Stimulated activated CD4-positive, alpha-beta T cell treated with anti-CD3 and anti-CD28 coated beads, Interleukin-15, amount 100 ng/mL, for 24 hours (primary cell): Measurements from ENCODE around the gene RCBTB1.
"Not testable (repeated sequence)": the region's sequence is repeated elsewhere in the genome, so short reads cannot be mapped to it uniquely, and the experiment has no call there.

Source experiments
- DNase-seq: peaks from one replicate; pipeline ENCODE4 v3.0.0-alpha.2; 2020

Gene RCBTB1

GRCh38 chr13:49602615-49603014 lies 17.3 kb upstream of the RCBTB1 start:
- DNase-seq = not testable (repeated sequence)

GRCh38 chr13:49602005-49602404 lies 16.6 kb upstream of the RCBTB1 start:
- no peak for DNase-seq

DNA sequence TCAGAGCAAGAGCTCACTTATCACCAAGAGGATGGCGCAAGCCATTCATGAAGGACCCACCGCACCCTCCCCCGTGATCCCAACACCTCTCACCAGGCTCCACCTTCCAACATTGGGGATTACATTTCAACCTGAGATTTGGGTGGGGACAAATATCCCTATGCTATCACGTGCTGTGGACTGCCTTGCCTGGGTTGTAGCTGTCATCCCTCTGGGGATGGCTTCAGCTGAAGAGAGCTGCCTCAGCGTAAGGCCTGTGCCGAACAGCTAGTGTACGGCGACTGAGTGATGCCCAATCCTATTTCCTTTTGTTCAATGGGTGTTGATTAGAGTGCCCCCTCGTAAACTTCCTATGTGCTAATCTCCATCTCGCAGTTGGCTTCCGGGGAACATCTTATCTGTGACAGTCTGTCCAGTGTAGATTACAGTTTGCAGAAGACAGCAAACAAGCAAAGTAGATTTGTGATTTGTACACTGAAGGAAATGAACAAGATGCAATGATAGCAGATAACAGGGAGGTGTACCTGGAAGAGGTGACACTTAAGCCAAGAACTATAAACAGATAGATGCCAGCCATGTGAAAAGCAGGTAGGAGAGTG lies 11.8 kb upstream of the RCBTB1 start:
- DNase-seq = no peak

DNA sequence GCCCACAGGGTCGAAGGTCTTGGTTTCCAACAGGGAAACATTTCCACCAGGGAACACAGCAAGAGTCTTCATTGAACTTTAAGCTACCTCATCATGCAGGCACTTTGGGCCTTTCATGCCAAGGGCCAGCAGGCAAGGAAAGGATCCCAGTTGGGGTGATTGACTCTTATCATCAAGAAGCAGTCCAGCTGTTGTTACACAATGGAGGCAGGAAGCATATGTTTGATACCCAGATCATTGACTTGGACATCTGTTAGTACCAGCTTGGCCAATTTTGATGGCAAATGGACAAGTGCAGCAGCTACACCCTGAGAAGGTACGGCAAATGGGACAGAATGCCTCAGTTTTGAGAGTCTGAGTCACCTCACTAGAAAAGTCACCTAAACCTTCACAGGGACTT lies 10.9 kb upstream of the RCBTB1 start:
- DNase-seq = no peak

- no peak for DNase-seq
These were observed 9.2 kb upstream of the RCBTB1 start for GRCh38 chr13:49594576-49594975.

DNA sequence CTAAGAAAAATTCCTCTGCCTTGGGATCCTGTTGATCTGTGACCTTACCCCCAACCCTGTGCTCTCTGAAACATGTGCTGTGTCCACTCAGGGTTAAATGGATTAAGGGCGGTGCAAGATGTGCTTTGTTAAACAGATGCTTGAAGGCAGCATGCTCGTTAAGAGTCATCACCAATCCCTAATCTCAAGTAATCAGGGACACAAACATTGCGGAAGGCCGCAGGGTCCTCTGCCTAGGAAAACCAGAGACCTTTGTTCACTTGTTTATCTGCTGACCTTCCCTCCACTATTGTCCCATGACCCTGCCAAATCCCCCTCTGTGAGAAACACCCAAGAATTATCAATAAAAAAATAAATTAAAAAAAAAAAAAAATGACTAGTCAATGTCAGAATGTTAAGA lies 8.5 kb upstream of the RCBTB1 start:
- not testable (repeated sequence) for DNase-seq

DNA sequence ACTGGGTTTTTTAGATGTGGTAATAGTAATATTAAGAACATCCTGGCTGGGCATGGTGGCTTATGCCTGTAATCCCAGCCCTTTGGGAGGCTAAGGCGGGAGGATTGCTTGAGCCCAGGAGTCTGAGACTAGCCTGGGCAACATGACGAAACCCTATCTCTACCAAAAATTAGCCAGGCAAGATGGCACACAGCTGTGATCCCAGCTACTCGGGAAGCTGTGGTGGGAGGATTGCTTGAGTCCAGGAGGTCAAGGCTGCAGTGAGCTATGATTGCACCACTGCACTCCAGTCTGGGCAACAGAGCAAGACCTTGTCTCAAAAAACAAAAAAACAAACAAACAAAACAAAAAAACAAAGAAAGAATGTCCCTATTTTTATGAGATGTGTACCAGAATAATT lies 5.4 kb upstream of the RCBTB1 start:
- not testable (repeated sequence) for DNase-seq

GRCh38 chr13:49587311-49587847 lies 2.0 kb upstream of the RCBTB1 start:
- DNase-seq = no peak

- no peak for DNase-seq
These were observed 1.4 kb upstream of the RCBTB1 start for GRCh38 chr13:49586717-49587116.

- DNase-seq = no peak
These were observed 581 bp downstream of the RCBTB1 start for GRCh38 chr13:49584771-49585182.

DNA sequence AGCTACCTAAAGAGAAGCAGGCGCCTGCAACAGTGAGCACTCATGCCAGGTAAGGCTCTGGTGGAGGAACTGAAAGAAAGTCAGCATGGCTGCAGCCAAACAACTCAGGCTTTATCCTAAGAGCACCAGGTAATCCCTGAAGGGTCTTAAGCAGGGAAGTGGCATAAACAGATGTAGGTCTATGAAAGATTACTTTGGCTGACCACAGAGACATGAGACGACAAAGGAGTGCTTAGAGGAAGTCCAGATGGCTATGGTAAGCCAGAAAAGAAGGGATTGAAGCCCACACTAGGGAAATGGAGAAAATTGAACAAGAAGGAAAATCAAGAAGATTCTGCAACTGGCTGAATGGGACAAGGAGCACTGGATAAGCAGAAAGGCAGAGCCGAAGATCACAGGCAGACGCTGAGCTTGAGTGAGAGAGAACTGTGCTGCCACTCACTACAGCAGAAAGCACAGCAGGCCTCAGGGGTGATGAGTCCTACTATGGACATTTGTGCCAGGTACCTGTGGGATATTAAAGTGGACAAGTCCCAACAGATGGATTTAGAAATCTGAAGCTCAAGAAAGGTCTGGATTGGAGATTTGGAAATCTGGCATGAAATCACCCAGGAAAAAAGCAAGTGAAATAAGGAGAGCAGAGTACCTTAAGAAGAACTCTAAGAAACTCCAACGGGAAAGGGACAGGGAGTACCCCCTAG lies 4.2 kb downstream of the RCBTB1 start:
- DNase-seq = no peak

DNA sequence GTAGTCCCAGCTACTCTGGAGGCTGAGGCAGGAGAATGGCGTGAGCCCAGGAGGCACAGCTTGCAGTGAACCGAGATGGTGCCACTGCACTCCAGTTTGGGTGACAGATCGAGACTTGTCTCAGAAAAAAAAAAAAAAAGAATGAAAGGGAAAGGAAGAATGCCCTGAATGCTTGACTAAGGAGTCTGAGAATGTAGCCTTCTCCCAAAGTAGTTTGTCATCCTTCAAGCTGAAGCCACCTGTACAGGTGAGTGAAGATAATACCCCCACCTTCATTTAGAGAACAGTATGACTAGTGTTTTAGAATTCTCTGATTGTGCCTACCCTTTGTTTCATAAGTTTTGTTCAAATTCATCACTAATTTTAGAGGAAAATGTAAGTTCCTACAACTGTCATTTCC lies 5.9 kb downstream of the RCBTB1 start:
- DNase-seq = no peak

DNA sequence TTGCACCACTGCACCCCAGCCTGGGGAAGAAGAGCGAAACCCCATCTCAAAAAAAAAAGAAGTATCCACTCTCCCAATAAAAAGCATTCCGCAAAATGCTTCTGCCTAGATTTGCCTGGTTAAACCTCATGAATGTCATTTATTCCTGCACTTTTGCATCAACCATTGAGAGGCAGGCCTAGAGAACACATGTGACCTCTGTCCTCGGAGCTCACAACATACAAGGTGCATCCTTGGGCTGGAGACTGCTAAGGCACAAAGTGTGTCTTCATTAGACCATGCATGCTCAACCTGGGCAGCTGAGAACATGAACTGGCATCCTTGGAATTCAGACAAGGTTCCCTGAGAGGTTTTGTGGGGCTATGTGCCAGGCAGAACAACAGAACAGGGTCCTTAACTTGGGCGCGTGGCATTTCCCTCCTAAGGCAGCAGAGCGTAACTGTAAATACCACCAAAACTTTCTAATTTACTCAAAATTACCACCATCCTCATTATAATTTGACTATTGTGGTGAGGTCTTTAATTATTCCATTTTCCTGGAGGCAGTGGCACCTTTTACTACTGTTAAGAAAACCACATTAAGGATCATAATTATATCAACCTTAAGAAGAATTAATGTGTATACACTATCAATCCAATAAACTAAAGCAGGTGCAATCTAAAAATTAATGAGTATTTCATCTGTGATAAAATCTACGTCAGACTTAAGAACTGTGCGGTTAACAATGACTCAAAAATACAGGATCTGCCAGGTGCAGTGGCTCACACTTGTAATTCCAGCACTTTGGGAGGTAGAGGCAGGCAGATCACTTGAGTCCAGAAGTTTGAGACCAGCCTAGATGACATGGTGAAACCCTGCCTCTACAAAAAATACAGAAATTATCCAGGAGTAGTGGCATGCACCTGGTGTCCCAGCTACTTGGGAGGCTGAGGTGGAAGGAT lies 13.8 kb downstream of the RCBTB1 start:
- DNase-seq = no peak

- no peak for DNase-seq
These were observed 15.2 kb downstream of the RCBTB1 start for GRCh38 chr13:49569993-49570689.

DNA sequence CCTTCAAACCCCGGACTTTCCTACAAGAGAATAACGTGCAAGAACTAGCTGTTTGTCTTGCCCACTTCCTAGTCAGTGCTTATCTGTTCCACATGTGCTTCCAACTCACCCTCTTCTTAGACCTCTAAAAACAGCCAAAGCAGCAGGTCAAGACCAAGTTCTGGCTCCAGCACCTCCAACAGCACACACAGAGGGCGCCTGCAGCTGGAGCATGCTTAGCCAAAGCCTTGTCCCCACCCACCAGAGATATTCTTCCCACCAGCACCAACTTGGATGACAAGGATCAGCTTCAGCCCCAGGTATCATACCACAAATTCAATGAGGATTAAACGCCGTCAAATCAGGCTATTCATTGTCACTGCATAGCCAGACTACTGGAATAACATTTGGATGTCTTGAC lies 17.9 kb downstream of the RCBTB1 start:
- DNase-seq = no peak

DNA sequence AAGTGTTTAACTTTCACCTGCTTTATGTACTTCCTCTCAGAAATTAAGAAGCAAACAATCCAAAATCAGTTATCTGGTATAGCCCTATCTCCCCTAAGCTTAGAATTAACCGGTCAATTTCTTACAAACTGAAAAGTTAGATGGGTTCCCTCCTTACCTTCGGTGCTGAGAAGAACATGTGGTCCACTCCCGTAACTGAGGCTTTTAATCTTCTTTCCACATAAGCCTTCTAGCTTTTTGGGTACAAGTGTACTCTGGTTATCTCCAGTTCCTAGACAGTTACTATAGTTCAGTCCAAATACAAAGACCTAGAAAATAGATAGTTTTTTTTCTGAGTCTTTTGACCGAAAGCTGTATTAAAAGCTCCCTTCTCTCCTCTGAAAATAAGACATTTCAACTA lies 18.9 kb downstream of the RCBTB1 start:
- no peak for DNase-seq

DNA sequence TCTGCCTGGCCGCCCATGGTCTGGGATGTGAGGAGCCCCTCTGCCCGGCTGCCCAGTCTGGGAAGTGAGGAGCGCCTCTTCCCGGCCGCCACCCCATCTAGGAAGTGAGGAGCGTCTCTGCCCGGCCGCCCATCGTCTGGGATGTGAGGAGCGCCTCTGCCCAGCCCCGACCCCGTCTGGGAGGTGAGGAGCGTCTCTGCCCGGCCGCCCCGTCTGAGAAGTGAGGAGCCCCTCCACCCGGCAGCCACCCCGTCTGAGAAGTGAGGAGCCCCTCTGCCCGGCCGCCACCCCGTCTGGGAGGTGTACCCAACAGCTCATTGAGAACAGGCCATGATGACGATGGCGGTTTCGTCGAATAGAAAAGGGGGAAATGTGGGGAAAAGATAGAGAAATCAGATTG lies 19.9 kb downstream of the RCBTB1 start:
- DNase-seq = not testable (repeated sequence)

DNA sequence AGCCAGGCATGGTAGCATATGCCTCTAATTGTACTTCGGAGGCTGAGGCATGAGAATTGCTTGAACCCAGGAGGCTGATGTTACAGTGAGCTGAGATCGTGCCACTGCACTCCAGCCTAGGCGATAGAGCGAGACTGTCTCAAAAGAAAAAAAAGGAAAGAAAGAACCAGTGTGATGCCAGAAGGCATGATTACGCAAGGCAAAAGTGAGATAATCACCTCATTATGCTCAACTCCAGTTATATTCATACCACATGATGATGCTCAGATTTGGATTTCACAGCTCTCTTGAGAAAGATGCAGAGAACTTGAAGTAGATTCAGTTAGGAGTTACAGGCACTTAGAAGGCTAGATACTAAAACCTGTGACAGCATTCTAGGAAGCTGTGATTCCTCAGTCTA lies 21.8 kb downstream of the RCBTB1 start:
- DNase-seq = no peak

GRCh38 chr13:49561062-49561410 lies 24.3 kb downstream of the RCBTB1 start:
- no peak for DNase-seq

DNA sequence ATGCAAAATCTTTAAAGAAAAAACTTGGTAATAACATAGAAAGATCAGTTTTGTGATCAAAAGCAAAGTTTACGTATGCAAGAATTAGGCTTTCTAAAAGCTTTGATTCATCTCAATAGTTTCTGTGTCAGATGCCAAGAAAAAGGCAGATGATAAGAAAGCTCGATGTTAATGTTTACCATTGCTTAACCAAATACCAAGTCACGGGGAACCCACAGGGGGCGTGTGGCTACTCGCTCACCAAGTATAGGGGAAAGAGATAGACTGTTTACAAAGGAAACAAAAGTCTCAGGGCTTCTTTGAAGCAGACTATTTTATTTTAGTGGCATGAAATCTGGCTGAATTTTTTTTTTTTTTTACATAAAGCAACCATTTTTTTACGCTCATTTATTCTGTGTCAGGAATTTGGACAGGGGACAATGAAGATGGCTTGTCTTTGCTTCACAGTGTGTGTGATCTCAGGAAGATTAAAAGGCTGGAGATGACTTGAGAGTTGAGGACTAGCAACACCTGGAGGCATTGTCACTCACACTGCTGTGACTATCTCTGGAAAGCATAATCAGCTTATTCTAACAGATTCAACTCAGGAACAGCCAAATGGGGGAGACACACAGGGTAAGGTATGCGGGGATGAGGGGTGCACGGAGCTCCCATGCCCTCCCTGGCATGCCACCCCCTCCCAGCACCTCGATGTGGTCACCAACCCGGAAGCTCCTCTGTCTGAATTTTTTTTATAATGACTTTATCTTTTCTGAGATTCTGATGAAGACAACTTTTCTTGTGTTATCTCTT lies 24.9 kb downstream of the RCBTB1 start:
- no peak for DNase-seq

- DNase-seq = no peak
These were observed 26.4 kb downstream of the RCBTB1 start for GRCh38 chr13:49559006-49559405.

DNA sequence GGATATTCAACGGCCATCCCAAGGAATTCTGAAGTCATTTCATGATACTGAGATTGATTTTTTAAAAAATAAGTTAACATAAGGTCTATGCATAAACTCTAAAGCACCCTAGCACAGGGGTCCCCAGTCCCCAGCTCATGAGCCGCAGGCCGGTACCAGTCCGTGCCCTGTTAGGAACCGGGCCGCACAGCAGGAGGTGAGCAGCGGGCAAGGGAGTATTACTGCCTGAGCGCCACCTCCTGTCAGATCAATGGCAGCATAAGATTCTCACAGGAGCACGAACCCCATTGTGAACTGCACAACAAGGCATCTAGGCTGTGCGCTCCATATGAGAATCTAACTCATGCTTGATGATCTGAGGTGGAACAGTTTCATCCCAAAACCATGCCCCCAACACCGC lies 31.0 kb downstream of the RCBTB1 start:
- no peak for DNase-seq
